HepG2 (cell line): ENCODE data around the gene EFNA2. TPM values are rescaled to one million over a fixed set of nuclear protein-coding genes. Genes with fewer than 3 reads are reported as not detected.

ENCODE experiments used
- DMAP1 ChIP-seq: IDR thresholded peaks from 2 replicates; pipeline ENCODE4 v1.6.1; 2016
- GMEB2 ChIP-seq: IDR thresholded peaks from 2 replicates; pipeline ENCODE4 v1.6.1; 2016; ENCODE audit warnings: missing biosample characterization, missing genetic modification reagents, low read depth
- HIVEP1 ChIP-seq: sonication (generic); formaldehyde crosslinking; IDR thresholded peaks from 2 replicates; pipeline ENCODE4 v1.4.0; 2020; ENCODE audit warnings: mild to moderate bottlenecking, missing genetic modification reagents
- KAT2B ChIP-seq: fragments of 150-350 bp; IDR thresholded peaks from 2 replicates; pipeline ENCODE4 v1.6.1; 2014; ENCODE audit warnings: low read depth, low read length, borderline replicate concordance
- NFE2L2 ChIP-seq: fragments of 150-350 bp; IDR thresholded peaks from 2 replicates; pipeline ENCODE4 v1.6.1; 2014; ENCODE audit warnings: low read length
- RFXAP ChIP-seq: sonication (generic); formaldehyde crosslinking; IDR thresholded peaks from 2 replicates; pipeline ENCODE4 v1.4.0; 2020; ENCODE audit warnings: missing genetic modification reagents, borderline replicate concordance
- RORA ChIP-seq: sonication (generic); formaldehyde crosslinking; IDR thresholded peaks from 2 replicates; pipeline ENCODE4 v1.5.0; 2020; ENCODE audit warnings: mild to moderate bottlenecking, missing genetic modification reagents, moderate library complexity
- SUZ12 ChIP-seq: fragments of 150-350 bp; IDR thresholded peaks from 2 replicates; pipeline ENCODE4 v1.6.1; 2014; ENCODE audit warnings: low read depth, low read length
- THAP8 ChIP-seq: sonication (generic); formaldehyde crosslinking; IDR thresholded peaks from 2 replicates; pipeline ENCODE4 v1.5.1; 2020; ENCODE audit warnings: missing genetic modification reagents, mild to moderate bottlenecking, borderline replicate concordance
- TIGD3 ChIP-seq: sonication (generic); formaldehyde crosslinking; IDR thresholded peaks from 2 replicates; pipeline ENCODE4 v1.5.1; 2020; ENCODE audit warnings: mild to moderate bottlenecking, missing genetic modification reagents, borderline replicate concordance
- ZNF567 ChIP-seq: sonication (generic); formaldehyde crosslinking; IDR thresholded peaks from 2 replicates; pipeline ENCODE4 v1.8.1; 2023; ENCODE audit warnings: mild to moderate bottlenecking, missing genetic modification reagents, borderline replicate concordance
- ZNF570 ChIP-seq: sonication (generic); formaldehyde crosslinking; IDR thresholded peaks from 2 replicates; pipeline ENCODE4 v1.4.0; 2020; ENCODE audit warnings: mild to moderate bottlenecking, missing genetic modification reagents, borderline replicate concordance
- ZNF777 ChIP-seq: sonication (generic); formaldehyde crosslinking; IDR thresholded peaks from 2 replicates; pipeline ENCODE4 v1.4.0; 2020; ENCODE audit warnings: missing genetic modification reagents
- ZSCAN25 ChIP-seq: sonication (generic); formaldehyde crosslinking; IDR thresholded peaks from 2 replicates; pipeline ENCODE4 v1.8.0; 2022; ENCODE audit warnings: mild to moderate bottlenecking, missing genetic modification reagents
- polyA plus RNA-seq, 8 experiments: library from polyadenylated mRNA; depleted of rRNA in 3 of 8; stranded (reverse) in 7 of 8; unstranded in 1 of 8; fragments of >200 nt; fragmentation: Illumina TruSeq in 4 of 8; extraction: Trizol in 4 of 8; gene quantifications; 2 replicates each; pipeline versions ENCODE4 v1.2.1 to v1.2.3, GENCODE V29; 2011 to 2016; ENCODE audit warnings: low read depth in 4 of 8, missing spikeins in 1 of 8, mixed read lengths in 1 of 8; ENCODE audit not compliant: insufficient read depth in 1 of 8
- total RNA-seq, 5 experiments: library from RNA; depleted of rRNA; stranded (reverse); fragments of >200 nt; fragmentation: Illumina TruSeq; extraction: Trizol; gene quantifications; 2 replicates each; pipeline ENCODE4 v1.2.3, GENCODE V29; 2016; ENCODE audit warnings: low read depth in 1 of 5
- TF ChIP-seq, protein P1 (sequence below): sonication (generic); formaldehyde crosslinking; IDR thresholded peaks from 2 replicates; pipeline ENCODE4 v1.4.0; 2020; ENCODE audit warnings: mild to moderate bottlenecking, missing genetic modification reagents
- TF ChIP-seq, protein P2 (sequence below): sonication (generic); formaldehyde crosslinking; IDR thresholded peaks from 2 replicates; pipeline ENCODE4 v1.4.0; 2020; ENCODE audit warnings: missing genetic modification reagents
- TF ChIP-seq, protein P3 (sequence below): sonication (generic); formaldehyde crosslinking; IDR thresholded peaks from 2 replicates; pipeline ENCODE4 v1.4.0; 2020; ENCODE audit warnings: missing genetic modification reagents

Gene EFNA2
- total and polyA plus RNA-seq, 2 of the 13 experiments (the other 11 are each of a cell fraction or from before 2014, with no cell fraction given), result 6.0 to 9.9 TPM

DNA sequence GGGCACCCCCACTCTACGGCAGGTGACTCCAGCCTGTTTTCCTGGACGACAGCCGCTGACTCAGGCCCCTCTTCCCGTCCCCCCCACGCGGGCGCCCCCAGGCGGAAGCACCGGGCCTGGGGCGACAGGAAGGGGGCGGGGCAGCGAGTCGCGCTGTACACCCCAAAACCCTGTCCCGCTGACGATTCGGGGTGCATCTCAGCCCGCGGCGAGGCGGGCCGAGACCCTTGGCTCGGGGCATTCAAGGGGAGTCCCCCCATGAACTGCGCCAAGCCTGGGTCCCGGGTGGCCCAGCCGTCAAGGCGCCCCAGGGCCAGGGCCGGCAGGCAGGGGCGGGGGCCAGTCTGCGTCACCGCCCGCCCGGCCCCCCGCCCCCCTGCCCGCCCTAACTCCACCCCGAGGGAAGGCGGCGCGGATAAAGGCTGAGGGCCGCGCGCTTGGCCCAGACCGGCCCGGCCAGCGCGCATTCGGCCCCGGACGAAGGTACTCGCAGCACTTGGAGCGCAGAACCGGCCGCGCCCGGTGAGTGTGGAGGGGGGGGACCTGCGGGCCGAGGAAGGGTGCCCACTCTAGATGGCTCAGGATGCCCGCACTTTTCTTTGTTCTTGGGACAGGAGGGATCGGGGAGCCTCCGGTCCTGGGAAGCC lies 37.4 kb upstream of the EFNA2 start, which contains the start of gene MIDN (continued):
- TF ChIP-seq DMAP1 (CRISPR knock-in tag) (no peak), TIGD3 (CRISPR knock-in tag) (no peak), ZSCAN25 (peak; percentile 78; the same call in 1 of the 2 replicates), ZNF570 (CRISPR knock-in tag) (no peak), KAT2B (no peak), RORA (no peak), GMEB2 (no peak), NFE2L2 (no peak), SUZ12 (no peak), ZNF777 (CRISPR knock-in tag) (peak; percentile 90), HIVEP1 (CRISPR knock-in tag) (peak; percentile 84), RFXAP (CRISPR knock-in tag) (no peak), ZNF567 (CRISPR knock-in tag) (0 out of 2 replicates have a peak, but pooled peaks have one; percentile 69), THAP8 (CRISPR knock-in tag) (peak; percentile 80; the same call in 1 of the 2 replicates)
- TF ChIP-seq, protein P1, sequence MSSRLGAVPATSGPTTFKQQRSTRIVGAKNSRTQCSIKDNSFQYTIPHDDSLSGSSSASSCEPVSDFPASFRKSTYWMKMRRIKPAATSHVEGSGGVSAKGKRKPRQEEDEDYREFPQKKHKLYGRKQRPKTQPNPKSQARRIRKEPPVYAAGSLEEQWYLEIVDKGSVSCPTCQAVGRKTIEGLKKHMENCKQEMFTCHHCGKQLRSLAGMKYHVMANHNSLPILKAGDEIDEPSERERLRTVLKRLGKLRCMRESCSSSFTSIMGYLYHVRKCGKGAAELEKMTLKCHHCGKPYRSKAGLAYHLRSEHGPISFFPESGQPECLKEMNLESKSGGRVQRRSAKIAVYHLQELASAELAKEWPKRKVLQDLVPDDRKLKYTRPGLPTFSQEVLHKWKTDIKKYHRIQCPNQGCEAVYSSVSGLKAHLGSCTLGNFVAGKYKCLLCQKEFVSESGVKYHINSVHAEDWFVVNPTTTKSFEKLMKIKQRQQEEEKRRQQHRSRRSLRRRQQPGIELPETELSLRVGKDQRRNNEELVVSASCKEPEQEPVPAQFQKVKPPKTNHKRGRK (CRISPR knock-in tag), result no peak
- TF ChIP-seq, protein P2, sequence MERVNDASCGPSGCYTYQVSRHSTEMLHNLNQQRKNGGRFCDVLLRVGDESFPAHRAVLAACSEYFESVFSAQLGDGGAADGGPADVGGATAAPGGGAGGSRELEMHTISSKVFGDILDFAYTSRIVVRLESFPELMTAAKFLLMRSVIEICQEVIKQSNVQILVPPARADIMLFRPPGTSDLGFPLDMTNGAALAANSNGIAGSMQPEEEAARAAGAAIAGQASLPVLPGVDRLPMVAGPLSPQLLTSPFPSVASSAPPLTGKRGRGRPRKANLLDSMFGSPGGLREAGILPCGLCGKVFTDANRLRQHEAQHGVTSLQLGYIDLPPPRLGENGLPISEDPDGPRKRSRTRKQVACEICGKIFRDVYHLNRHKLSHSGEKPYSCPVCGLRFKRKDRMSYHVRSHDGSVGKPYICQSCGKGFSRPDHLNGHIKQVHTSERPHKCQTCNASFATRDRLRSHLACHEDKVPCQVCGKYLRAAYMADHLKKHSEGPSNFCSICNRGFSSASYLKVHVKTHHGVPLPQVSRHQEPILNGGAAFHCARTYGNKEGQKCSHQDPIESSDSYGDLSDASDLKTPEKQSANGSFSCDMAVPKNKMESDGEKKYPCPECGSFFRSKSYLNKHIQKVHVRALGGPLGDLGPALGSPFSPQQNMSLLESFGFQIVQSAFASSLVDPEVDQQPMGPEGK, result peak; percentile 92
- TF ChIP-seq, protein P3, sequence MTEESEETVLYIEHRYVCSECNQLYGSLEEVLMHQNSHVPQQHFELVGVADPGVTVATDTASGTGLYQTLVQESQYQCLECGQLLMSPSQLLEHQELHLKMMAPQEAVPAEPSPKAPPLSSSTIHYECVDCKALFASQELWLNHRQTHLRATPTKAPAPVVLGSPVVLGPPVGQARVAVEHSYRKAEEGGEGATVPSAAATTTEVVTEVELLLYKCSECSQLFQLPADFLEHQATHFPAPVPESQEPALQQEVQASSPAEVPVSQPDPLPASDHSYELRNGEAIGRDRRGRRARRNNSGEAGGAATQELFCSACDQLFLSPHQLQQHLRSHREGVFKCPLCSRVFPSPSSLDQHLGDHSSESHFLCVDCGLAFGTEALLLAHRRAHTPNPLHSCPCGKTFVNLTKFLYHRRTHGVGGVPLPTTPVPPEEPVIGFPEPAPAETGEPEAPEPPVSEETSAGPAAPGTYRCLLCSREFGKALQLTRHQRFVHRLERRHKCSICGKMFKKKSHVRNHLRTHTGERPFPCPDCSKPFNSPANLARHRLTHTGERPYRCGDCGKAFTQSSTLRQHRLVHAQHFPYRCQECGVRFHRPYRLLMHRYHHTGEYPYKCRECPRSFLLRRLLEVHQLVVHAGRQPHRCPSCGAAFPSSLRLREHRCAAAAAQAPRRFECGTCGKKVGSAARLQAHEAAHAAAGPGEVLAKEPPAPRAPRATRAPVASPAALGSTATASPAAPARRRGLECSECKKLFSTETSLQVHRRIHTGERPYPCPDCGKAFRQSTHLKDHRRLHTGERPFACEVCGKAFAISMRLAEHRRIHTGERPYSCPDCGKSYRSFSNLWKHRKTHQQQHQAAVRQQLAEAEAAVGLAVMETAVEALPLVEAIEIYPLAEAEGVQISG (CRISPR knock-in tag), result peak; percentile 69
